ENCODE results near the gene CNTD1.
A peak's percentile ranks its signal among the peaks of the same experiment; 100 is the strongest.

Gene CNTD1

DNA sequence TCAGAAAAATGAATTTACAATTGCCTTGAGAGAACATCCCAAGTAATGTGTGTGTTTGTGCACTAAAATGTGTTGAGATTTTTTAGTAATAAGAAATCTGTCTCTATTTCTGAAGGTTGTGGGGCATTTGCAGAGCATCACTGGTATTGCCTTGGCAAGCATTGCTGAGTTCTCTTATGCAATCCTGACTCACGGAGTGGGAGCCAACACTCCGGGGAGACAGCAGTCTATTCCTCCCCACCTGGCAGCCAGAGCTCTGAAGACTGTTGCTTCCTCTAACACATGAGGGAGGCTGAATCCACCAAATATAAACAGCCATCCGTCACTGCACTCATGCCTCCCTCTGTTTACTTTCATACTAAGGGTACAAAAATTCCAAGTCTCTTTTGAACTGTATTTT lies 10.6 kb downstream of the CNTD1 start:
- Histone ChIP-seq H3K36me3 (ENCODE audit: insufficient read depth, low read length) (peaks cover 10% of the 10 kb centered on the region), H3K9me3 (ENCODE audit: control insufficient read depth, insufficient read depth, low read length) (no peaks in the 10 kb centered on the region), H3K9ac (ENCODE audit: low read depth, low read length) (no peak overlapping the region), H3K4me1 (ENCODE audit: insufficient read depth, low read length) (no peaks in the 10 kb centered on the region)

- Histone ChIP-seq H3K9me3 (ENCODE audit: control insufficient read depth, insufficient read depth, low read length) (no peaks in the 10 kb centered on the region), H3K4me1 (ENCODE audit: insufficient read depth, low read length) (no peaks in the 10 kb centered on the region), H3K9ac (ENCODE audit: low read depth, low read length) (no peak overlapping the region), H3K36me3 (ENCODE audit: insufficient read depth, low read length) (peaks cover 56% of the 10 kb centered on the region)
Observed at GRCh38 chr17:42814633-42815399, 16.2 kb downstream of the CNTD1 start.

DNA sequence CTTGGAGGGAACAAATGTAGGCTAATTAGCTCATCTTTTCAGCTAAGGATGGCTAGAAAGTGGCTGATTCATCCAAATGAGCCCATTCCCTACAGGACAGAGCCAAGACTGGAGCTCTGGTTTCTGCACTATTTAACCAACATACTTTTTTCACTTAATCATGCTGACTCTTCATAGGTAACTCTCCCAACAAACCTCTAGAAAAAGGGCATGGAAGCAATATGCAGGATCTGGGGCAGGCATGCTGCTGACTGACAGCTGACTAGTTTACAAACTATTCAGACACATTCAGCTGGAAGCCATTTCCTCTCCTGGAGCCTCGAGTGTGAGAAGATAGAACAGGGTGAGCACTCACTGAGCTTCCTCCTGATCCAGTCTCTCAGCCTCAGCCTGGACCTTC lies 19.2 kb downstream of the CNTD1 start:
- Histone ChIP-seq H3K9me3 (ENCODE audit: control insufficient read depth, insufficient read depth, low read length) (no peaks in the 10 kb centered on the region), H3K4me1 (ENCODE audit: insufficient read depth, low read length) (no peaks in the 10 kb centered on the region), H3K9ac (ENCODE audit: low read depth, low read length) (no peak overlapping the region), H3K36me3 (ENCODE audit: insufficient read depth, low read length) (peaks cover 61% of the 10 kb centered on the region)

DNA sequence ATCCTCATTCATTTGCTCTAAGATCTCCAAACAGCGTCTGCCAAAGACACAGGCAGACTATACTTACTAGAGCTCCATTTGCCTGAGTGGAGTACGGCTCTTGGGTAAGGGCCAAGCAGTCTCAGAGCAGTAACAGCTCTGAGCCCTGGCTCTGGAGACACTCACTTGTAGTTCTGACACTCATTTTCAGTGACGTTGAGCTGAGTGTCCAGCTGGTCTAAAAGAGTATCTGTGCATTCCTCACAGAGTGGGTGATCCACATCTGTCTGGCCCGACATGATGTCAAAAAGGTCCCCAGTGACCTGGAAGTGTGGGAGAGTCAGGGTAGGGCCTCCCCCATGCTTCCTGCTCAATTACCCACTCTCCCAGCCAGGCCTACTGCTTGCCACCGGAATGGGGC lies 19.7 kb downstream of the CNTD1 start:
- H3K9me3 ChIP-seq (ENCODE audit: control insufficient read depth, insufficient read depth, low read length), result no peaks in the 10 kb centered on the region
- no peak overlapping the region for H3K9ac ChIP-seq (ENCODE audit: low read depth, low read length)
- H3K4me1 ChIP-seq (ENCODE audit: insufficient read depth, low read length), result no peaks in the 10 kb centered on the region
- peaks cover 61% of the 10 kb centered on the region for H3K36me3 ChIP-seq (ENCODE audit: insufficient read depth, low read length)

- H3K36me3 ChIP-seq (ENCODE audit: insufficient read depth, low read length), result peaks cover 48% of the 10 kb centered on the region
- H3K9ac ChIP-seq (ENCODE audit: low read depth, low read length), result no peak overlapping the region
- no peaks in the 10 kb centered on the region for H3K9me3 ChIP-seq (ENCODE audit: control insufficient read depth, insufficient read depth, low read length)
- no peaks in the 10 kb centered on the region for H3K4me1 ChIP-seq (ENCODE audit: insufficient read depth, low read length)
Observed at GRCh38 chr17:42819939-42820535, 21.4 kb downstream of the CNTD1 start.

- H3K4me1 ChIP-seq (ENCODE audit: insufficient read depth, low read length), result no peaks in the 10 kb centered on the region
- peaks cover 38% of the 10 kb centered on the region for H3K36me3 ChIP-seq (ENCODE audit: insufficient read depth, low read length)
- H3K9ac ChIP-seq (ENCODE audit: low read depth, low read length), result no peak overlapping the region
- no peaks in the 10 kb centered on the region for H3K9me3 ChIP-seq (ENCODE audit: control insufficient read depth, insufficient read depth, low read length)
Observed at GRCh38 chr17:42821176-42821575, 22.5 kb downstream of the CNTD1 start.

DNA sequence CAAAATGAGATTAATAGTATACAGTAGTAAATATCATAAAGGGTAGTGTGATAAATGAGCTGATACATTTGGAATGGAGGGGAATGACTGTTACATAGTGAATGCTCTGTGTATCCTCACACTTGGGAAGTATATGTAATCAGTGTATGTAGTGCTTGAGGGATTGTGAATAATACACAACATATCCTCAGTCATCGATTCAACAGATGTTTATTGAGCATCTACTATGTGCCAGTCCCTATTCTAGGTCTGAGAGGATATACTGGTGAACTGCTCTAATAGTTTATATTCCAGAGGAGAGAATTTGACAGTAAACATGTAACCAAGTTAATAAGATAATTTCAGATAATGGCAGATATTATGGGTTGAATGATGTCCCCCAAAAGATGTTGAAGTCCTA lies 28.8 kb downstream of the CNTD1 start:
- no peaks in the 10 kb centered on the region for H3K4me1 ChIP-seq (ENCODE audit: insufficient read depth, low read length)
- H3K36me3 ChIP-seq (ENCODE audit: insufficient read depth, low read length), result no peaks in the 10 kb centered on the region
- no peaks in the 10 kb centered on the region for H3K9me3 ChIP-seq (ENCODE audit: control insufficient read depth, insufficient read depth, low read length)
- H3K9ac ChIP-seq (ENCODE audit: low read depth, low read length), result no peak overlapping the region

DNA sequence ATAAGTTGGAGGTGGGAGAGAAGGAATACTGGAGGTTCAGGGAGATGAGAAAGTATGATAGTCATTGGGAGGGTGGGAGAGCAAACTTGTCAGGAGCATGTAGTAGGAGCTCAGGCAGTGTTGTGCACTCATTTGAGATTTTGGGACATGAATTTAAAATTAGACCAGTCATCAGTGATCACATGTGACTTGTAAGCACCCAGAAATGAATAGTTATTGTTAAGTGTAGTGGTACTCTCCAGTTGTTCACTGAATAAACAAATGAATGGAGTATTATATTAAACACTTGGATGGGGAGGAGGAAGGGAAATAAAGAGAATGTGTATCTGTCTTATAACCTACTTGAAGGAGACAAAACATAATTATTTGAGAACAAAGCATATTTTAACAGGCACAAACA lies 32.3 kb downstream of the CNTD1 start:
- no peaks in the 10 kb centered on the region for H3K4me1 ChIP-seq (ENCODE audit: insufficient read depth, low read length)
- no peaks in the 10 kb centered on the region for H3K9me3 ChIP-seq (ENCODE audit: control insufficient read depth, insufficient read depth, low read length)
- H3K36me3 ChIP-seq (ENCODE audit: insufficient read depth, low read length), result peaks cover 5% of the 10 kb centered on the region; the same call in 1 of the 2 replicates
- no peak overlapping the region for H3K9ac ChIP-seq (ENCODE audit: low read depth, low read length)

DNA sequence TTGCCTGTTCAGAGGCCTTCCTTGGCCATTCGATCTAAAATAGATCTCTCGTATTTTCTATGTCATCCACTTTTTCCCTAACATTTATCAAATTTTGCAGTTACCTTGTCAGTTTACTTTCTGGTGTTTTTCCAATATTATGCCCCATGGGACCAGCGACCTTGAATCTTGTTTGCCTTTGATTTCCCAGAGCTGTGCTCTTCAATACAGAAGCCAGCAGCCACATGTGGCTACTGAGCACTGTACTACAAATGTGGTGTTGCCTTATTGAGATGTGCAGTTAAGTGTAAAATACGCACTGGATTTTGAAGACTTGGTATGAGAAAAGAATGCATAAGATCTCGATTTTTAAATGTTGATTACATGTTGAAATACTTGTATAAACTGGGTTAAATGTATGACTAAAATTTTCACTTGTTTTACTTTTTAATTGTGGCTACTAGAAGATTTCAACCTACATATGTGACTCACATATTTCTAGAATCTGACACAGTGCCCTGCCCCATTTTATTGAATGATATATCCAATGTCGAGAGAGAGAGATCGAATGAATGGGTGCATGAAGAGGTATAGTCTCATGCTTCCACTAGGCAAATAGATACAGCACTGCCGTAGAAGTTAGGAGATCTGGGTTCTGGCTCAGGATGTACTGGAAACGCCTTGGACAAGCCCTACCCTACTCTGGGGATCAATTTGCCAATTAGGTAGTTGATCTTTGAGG lies 33.7 kb downstream of the CNTD1 start:
- Histone ChIP-seq H3K4me1 (ENCODE audit: insufficient read depth, low read length) (no peaks in the 10 kb centered on the region), H3K9me3 (ENCODE audit: control insufficient read depth, insufficient read depth, low read length) (no peaks in the 10 kb centered on the region), H3K36me3 (ENCODE audit: insufficient read depth, low read length) (peaks cover 13% of the 10 kb centered on the region; the same call in 1 of the 2 replicates), H3K9ac (ENCODE audit: low read depth, low read length) (peak overlapping the region; percentile 88)

DNA sequence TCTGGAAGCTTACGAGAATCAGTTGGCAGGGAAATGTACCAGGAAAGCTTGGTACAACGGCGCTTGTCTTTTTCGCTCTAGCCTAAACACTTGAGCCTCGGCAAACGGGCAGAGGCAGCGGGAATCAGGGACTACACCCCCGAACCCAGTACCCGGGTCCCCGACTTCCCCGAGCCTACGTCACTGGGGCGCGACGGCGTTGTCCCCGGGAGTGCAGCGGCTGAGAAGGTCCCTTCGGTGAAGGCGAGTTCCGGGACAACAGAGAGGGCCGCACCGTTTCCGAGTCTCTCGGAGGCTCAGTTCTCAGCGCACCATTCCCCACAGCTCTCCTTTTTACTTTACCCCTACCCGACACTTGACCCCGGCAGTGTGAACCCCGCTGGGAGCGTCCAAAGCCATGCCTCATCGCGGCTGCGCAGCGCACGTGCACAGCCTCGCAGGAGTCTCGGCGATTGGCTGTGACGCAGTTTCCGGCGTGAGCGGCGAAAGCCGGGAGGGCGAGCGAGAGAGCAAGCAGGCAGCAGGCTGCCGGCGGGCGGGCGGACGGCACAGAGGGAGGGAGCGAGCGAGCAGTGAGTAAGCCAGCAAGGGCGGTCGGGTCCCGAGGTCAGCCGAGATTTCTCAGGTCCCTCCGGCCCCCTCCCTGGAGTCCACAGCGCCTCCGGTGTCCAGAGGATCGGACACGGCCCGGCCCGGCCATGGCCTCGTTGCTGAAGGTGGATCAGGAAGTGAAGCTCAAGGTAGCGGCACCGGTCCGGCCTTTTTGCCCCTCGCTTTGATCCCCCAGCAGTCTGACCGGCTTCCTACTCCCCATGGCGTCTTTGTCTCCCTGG lies 34.5 kb downstream of the CNTD1 start, which contains the start of gene PSME3:
PSME3 (plus strand) TSS at position 464 of the 833 bp plus-strand sequence; CDS start at position 699, 235 bp downstream.
- Histone ChIP-seq H3K9ac (ENCODE audit: low read depth, low read length) (peak within 1 kb of the TSS; percentile 88), H3K9me3 (ENCODE audit: control insufficient read depth, insufficient read depth, low read length) (no peaks in the 10 kb centered on the region), H3K4me1 (ENCODE audit: insufficient read depth, low read length) (no peaks in the 10 kb centered on the region), H3K36me3 (ENCODE audit: insufficient read depth, low read length) (peaks cover 21% of the 10 kb centered on the region)

- peaks cover 28% of the 10 kb centered on the region for H3K36me3 ChIP-seq (ENCODE audit: insufficient read depth, low read length)
- H3K4me1 ChIP-seq (ENCODE audit: insufficient read depth, low read length), result no peaks in the 10 kb centered on the region
- no peaks in the 10 kb centered on the region for H3K9me3 ChIP-seq (ENCODE audit: control insufficient read depth, insufficient read depth, low read length)
- peak overlapping the region; percentile 88 for H3K9ac ChIP-seq (ENCODE audit: low read depth, low read length)
Observed at GRCh38 chr17:42833767-42834422, 35.2 kb downstream of the CNTD1 start.

DNA sequence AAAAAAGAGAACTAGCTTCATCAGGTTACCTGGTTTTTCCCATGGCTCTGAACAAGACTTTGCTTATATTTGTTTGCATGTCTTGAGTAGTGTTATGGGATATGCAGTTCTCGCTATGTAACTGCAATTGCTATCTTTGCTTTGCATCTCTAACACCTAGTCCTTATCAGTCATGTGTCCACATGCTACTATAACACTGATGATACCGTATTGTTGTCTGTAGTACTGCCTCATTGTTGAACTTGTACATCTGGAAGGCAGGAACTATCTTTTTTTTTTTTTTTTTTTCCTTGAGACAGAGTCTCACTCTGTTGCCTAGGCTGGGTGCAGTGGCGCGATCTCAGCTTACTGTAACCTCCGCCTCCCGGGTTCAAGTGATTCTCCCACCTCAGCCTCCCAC lies 37.1 kb downstream of the CNTD1 start:
- Histone ChIP-seq H3K4me1 (ENCODE audit: insufficient read depth, low read length) (no peaks in the 10 kb centered on the region), H3K36me3 (ENCODE audit: insufficient read depth, low read length) (peaks cover 42% of the 10 kb centered on the region), H3K9me3 (ENCODE audit: control insufficient read depth, insufficient read depth, low read length) (no peaks in the 10 kb centered on the region), H3K9ac (ENCODE audit: low read depth, low read length) (no peak overlapping the region)

GRCh38 chr17:42841975-42842685 lies 43.5 kb downstream of the CNTD1 start:
- H3K9ac ChIP-seq (ENCODE audit: low read depth, low read length), result no peak overlapping the region
- no peaks in the 10 kb centered on the region for H3K9me3 ChIP-seq (ENCODE audit: control insufficient read depth, insufficient read depth, low read length)
- H3K36me3 ChIP-seq (ENCODE audit: insufficient read depth, low read length), result peaks cover 54% of the 10 kb centered on the region
- no peaks in the 10 kb centered on the region; the same call in 1 of the 2 replicates for H3K4me1 ChIP-seq (ENCODE audit: insufficient read depth, low read length)

Measured in ES-I3 (cell line).